HG02970 (cell line): ENCODE data around the gene AKT1.
A peak's percentile ranks its signal among the peaks of the same experiment; 100 is the strongest.
"Not testable (repeated sequence)": the region's sequence is repeated elsewhere in the genome, so short reads cannot be mapped to it uniquely, and the experiment has no call there.

Source experiments
- ATAC-seq: cut with Tn5 transposase; IDR thresholded peaks from one replicate; pipeline ENCODE4 v1.9.1; 2021; ENCODE audit warnings: mild to moderate bottlenecking, moderate library complexity, moderate number of reproducible peaks; ENCODE audit not compliant: unreplicated experiment, low FRiP score

The AKT1 gene

DNA sequence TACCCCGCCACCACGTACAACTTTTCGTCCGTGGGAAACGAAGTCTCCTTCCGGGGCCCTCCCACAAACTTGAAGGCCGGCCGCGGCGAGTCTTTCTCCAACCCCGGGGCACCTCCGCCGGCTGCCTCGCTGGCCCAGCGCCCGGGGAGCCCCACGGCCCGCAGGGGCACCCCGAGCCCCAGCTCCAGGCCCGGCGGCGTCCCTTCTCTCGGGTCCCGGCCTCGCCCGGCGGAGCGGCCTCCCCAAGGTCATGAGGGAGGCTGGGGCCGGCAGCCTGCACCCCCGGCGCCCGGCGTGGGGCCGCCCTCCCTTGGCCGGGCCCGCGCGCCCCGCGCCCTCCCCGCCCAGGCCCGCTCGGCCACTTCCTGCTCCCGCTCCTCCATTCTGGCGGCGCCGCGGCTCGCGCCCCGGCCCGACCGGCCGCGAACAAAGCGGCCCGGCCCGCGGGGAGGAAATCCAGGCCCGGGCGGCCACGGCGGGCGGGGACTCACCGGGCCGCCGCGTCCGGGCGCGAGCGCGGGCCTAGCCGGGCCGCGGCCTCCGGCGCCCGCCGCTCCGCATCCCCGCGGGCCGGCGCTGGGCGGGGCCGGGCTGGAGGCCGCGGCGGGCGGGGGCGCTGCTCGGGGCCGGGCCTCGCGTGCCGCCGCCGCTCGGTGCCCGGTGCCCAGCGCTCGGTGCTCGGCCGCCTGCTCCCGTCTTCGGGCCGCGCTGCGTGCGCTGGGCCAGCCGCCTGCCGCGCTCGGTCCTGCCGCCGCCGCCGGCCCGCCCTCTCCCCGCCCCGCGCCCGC is at the start of gene AKT1:
AKT1 (minus strand) TSS at position 756 of the 788 bp plus-strand sequence. CDS start 3,105 bp downstream, outside the sequence.
- no peak for ATAC-seq

- ATAC-seq, result no peak
Measured at GRCh38 chr14:104845033-104845666, 49.6 kb upstream of the AKT1 start.

DNA sequence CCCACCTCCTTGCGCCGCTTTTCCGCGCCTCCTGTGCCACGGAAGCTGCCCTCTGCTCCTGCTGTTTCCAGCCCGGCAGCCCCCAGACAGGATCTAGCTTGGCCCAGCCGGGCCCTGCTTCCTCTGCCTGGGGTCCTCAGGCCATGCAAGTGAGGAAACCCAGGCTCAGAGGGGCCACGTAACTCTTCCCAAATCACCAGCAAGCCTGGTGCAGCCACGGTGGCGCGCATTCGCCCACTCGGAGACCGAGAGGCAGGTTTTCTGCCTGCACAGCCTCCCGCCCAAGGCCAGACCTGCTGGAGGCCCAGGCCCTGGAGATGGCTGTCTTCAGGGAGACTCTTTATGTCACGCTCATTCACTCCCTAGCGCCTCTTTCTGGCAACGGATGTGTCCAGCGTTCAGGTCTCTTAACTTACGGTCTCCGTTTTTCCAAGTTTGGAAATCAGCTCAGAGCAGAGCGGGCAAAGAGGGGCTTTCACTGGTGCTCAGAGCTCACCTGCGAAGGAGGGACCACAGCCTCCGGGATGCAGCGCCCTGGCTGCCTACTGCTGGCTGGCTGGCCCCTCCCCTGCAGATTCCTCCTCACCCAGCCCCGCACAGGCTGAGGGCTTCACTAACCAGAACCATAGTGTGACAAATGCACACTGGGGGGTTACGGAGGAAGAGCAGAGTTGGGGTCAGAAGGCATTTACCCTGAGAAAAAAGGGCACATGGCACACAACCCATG is 48.9 kb upstream of the AKT1 start:
- ATAC-seq, result no peak

DNA sequence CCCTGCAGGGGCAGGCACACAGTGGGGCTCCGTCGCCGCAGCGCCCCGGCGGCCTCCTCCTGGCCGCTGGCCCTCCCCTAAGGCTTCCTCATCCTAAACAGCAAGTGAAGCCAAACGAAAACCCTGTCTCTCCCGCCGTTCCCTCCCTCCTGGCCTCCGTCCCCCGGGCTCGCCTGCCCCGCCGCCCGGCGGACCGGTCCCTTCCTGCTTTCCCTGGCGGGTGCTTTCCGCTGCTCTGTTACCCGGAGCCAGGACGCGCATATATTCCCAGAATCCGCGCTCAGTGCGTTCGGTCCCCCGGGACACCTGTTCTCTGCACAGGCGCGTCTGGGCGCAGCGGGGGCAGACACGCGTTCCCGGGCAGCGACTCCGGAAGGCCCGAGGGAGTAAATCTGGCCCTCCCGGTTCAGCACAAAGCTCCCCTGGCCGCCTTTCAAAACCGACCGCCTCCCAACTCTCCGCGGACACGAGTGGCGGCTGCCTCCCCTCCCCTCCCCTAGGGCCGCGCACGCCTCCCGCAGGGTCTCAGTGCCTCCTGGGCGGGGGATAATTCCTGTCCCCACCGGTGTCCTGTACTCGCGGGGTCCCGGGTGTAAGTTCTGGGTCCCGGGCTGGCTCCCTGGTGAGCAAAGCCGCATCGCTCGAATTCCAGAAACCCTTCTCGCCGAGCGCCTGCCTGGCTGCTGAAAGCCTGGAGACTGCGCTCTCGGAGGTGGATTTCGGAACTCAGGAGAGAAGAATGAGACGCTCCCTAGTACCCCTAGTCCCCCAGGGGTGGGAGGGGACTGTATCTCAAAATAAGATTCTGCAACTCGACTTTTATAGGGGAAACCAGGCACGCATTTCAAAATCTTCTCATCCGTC is 48.1 kb upstream of the AKT1 start:
- ATAC-seq, result no peak

DNA sequence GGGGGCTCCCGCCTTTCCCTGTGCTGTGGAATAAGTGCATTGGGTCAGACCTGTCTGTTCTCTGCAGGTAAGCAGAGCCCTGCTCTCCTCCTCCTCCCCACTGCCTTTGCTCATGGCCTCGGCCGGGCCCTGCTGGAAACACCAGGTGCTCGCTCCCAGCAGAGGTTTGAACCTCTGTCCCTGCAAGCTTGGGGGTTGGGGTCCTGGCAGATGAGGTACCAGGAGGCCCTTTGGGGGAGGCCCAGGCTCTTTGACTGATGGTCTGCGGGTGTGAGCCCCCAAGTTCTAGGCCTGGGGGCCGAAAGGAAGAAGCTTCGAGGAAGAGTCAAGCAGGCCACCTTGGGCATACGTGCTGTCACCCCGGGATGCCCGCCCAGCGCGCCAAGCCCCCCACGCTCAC is 47.5 kb upstream of the AKT1 start:
- no peak for ATAC-seq

DNA sequence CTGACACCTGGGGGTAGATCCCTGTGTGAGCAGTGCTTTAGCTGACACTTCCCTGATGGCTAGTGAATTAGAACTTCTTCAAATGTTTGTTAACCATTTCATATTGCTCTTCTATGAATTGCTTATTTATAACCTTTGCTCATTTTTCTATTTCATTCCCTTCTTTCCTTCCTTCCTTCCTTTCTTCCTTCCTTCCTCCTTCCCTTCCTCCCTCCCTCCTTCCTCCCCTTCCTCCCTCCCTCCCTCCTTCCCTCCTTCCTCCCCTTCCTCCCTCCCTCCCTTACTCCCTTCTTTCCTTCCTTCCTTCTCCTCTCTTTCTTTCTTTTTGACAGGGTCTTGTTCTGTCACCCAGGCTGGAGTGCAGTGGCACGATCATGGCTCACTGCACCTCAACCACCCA is 46.2 kb upstream of the AKT1 start:
- ATAC-seq, result no peak

GRCh38 chr14:104836171-104836935 is 40.8 kb upstream of the AKT1 start:
- not testable (repeated sequence) for ATAC-seq

DNA sequence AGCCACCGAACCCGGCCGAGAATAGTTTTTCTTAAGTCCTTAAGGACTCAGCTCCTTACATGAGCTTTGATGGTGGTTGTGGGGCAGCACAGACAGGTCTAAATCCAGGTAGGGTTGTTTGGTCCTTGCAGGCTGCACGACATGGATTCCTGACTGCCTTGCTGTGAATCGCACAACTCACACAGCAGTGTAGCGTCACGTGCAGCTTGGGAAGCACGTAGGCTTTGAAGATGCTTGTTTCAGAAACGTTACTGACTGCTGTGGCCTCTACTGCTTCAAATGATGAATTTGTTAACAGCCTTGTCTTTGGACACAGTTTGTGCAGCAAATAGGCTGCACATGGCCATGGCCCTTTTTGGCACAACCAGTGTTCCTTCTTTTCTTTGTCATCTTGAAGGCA is 35.2 kb upstream of the AKT1 start:
- no peak for ATAC-seq

DNA sequence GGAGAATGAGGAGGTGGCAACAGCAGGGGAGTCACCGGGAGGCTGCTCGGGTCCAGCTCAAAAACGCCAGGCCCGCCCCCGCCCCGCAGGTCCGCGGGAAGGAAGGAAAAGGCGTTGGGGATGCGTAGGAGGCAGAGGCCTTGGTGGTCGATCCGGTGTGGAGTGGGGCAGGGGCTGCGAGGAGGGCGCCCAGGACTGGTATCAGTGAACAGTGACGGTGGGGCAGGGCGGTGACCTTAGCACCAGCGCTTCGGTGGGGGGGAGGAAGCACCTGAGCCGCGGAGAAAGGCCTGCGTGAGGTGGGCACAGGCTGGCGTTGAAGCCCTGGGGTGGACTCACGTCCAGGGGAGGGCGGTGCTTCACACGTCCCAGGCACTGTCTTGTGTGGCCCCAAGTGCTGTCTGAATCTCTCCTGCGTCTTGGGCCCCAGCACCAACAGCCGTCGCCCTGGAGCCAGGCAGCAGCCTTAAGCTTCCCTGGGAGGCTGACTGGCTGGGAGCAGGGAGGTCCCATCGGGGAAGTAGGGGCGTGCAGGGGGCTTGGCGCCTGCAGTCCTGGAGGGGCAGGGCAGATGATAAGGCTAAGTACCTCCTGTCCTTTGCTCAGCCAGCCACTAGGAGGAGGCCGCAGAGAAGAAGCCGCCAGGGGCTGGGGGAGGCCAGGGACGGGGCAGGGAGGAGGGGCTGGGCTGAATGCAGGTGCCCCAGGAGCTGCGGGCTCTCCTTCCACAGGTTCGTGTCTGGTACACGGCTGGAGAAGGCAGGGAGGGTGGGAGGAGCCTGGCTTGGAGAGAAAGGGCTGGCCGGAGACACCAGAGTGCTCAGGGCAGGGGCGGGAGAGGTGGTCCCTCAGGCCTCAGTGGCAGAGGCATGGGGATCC is 31.9 kb upstream of the AKT1 start:
- ATAC-seq, result no peak

DNA sequence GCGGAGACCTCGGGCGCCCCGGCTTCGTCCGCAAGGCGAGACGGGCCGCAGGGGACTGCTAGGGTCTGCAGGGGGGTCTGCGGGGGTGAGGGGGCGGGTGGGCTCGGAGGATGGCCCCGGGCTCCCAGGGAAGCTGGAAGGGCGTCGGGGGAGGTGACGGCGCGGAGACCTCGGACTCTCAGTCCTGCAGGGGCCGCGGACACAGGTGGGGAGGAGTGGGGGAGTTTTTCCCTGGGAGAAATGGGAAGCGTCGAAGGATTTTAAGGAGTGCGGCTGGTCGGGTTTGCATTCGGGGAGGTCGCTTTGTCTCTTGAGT is 31.3 kb upstream of the AKT1 start:
- no peak for ATAC-seq

DNA sequence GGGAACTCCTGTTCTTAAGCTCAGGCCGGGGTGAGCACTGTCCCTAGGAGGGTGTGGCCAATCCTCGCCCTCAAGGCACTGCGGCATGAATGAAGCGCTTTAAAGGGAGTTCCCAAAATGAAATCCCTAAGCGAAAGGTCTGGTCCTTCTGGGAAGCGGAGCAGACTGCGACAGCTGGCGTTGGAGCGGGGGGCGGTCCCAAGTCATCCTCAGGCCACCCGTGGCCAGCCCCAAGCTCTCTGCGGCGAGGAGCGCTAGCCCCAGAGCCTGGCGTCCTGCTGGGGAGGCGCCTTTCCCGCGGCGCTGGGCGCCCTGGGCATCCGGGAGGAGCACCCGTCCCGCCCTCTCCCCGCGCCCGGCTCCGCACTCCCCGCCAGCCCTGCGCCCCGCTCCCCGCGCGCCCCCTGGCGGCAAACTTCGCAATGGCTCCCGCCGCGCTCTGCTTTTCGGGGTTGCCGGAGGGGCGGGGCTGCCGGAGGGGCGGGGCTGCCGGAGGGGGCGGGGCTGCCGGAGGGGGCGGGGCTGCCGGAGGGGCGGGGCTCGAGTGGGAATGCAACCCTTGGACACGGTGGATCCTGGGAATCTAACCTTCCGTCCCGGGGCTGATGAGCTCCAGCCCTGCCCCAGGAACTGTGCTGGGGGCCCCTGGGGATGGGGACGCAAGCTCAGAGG is 30.8 kb upstream of the AKT1 start:
- ATAC-seq, result peak; percentile 86

DNA sequence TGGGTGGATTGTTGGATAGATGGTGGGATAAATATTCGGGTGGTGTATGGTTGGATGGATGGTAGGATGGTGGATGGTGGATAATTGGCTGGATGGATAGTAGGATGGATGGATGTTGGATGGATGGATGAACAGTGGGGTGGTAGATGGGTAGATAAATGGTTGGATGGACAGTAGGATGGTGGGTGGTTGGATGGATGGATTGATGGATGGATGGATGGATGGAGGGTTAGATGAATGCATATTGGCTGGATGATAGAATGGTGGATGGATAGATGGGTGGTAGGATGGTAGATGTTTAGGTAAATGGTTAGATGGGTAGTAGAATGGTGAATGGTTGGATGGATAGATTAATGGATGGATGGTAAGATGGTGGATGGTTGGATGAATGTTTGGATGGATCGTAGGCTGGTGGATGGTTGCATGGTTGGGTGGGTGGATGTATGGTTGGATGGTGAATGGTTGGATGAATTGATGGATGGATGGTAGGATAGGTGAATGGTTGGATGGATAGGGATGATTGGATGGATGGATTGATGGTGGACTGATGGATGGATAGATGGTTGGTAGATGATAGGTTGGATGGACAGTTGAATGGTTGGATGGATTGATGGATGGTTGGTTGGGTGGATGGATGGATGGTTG is 28.9 kb upstream of the AKT1 start:
- ATAC-seq, result no peak

- no peak for ATAC-seq
Measured at GRCh38 chr14:104822821-104823615, 27.5 kb upstream of the AKT1 start.

DNA sequence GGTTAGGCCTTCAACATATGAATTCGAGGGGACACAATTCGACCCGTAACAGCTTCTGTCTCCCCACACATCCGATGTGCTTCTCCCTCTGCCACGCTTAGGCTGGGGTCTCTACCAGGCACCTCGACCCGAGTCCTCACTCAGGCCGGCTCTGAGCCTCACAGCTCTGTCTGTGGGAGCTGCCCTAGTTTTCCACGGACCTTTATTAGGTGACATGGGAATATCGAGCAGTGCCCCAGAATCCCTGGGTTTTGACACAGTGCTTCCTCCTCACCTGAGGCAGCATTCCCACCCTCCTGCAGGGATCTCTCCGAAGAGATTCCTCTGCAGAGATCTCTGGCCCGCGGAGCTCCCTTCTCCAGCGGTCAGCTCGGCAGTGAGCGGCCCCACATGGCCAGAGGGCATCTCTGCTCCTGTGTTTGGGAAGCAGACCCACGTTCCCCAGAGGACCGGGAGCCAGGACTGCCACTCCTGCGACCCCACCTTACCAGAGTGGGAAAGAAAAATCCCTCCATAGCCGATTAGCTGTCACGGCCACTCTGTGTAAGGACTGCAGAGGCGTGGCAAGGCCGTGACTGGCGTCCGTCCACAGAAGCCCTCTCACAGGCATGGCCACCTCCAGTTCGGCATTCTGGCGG is 26.5 kb upstream of the AKT1 start:
- ATAC-seq, result no peak

DNA sequence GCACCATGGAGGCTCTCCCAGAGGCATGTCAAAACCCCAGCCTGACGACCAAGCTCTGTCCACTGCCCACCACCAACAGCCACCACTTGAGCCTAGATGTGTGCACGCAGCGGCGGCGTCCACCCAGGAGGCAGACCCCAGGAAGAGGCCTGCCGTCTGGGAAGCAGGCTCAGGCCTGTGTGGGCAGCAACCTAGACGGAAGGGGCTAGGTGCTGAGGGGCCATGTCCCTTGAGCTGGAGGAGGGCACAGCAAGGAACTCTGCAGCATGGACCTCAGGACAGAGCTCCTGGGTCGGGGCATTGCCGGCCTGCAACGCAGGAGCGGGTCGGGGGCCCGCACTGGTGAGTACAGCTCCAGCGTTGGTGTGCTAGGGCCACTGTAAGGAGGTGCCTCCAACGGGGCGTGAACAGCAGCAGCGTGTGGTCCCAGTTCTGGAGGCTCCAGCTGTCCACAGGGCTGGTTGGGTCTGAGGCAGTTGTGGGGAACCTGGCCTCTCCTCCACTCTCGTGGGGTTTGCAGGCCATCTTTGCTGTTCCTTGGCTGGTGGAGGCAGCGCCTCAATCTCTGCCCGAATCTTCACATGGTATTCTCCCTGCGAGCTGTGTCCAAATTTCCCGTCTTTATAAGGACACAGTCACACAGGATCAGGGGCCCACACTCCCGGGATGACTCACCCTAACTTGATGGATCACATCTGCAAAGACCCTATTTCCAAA is 25.8 kb upstream of the AKT1 start:
- ATAC-seq, result no peak

DNA sequence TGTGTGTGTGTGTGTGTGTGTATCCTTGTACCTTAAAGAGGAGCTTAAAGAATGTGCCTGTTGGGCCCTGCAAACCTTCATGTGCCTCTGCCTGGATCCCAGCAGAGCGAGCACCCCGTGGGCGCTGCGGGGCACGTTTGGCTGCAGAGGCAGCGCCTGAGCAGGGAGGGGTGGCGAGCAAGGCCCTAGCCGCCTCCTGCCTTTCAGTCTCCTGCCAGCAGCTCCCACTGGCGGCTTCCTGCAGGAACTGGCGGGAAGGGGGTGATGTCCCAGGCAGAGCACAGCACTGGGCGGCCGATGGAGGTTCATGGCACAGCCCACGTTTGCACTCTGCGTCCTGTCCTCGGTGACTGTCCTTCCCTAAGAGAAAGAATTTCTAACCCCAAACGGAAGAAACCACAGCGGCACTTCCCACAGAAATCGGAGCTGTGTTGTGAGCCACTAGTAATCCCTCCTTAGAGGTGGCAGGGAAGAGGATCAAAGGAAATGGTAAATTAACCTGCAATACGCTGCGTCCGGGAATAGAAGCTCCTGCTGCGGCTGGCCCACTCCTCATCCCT is 25.2 kb upstream of the AKT1 start:
- ATAC-seq, result no peak
